Subcutaneous abdominal adipose tissue (tissue), 5 donors: ENCODE measurements around the gene PXYLP1.

Experiments used
- H3K27ac ChIP-seq: one replicate; pipeline ENCODE4 v1.7.0; 2013; ENCODE audit warnings: low read depth, mild to moderate bottlenecking, inconsistent platforms, low read length, moderate library complexity
- H3K27me3 ChIP-seq, 5 donors: one replicate each; pipeline ENCODE4 v1.7.0; 2013; ENCODE audit warnings: low read length in 5 of 5, inconsistent platforms in 1 of 5; ENCODE audit not compliant: control insufficient read depth in 5 of 5, insufficient read depth in 4 of 5
- H3K36me3 ChIP-seq, 5 donors: one replicate each; pipeline ENCODE4 v1.7.0; 2013; ENCODE audit warnings: low read length in 5 of 5; ENCODE audit not compliant: control insufficient read depth in 5 of 5, insufficient read depth in 5 of 5
- H3K4me1 ChIP-seq, 5 donors: one replicate each; pipeline ENCODE4 v1.7.0; 2013; ENCODE audit warnings: low read length in 5 of 5, mild to moderate bottlenecking in 3 of 5, moderate library complexity in 1 of 5; ENCODE audit not compliant: control insufficient read depth in 5 of 5, insufficient read depth in 5 of 5
- H3K4me3 ChIP-seq, 5 donors: one replicate each; pipeline ENCODE4 v1.7.0; 2013; ENCODE audit warnings: low read length in 5 of 5, low read depth in 1 of 5
- H3K9ac ChIP-seq, 5 donors: one replicate each; pipeline ENCODE4 v1.7.0; 2013; ENCODE audit warnings: low read length in 5 of 5, mild to moderate bottlenecking in 4 of 5, moderate library complexity in 3 of 5
- H3K9me3 ChIP-seq, 5 donors: one replicate each; pipeline ENCODE4 v1.7.0; 2013; ENCODE audit warnings: low read length in 5 of 5; ENCODE audit not compliant: control insufficient read depth in 5 of 5
- donor health status: healthy.
- donor health status: healthy.
- donor health status: healthy.
- donor health status: healthy.
- donor health status: healthy.

The PXYLP1 gene

GRCh38 chr3:141275973-141276372, 44.3 kb downstream of the PXYLP1 start:
- H3K4me1 ChIP-seq: peaks cover 0 to 20% (median 18%) of the 10 kb centered on the region in 5 donors
- no peak overlapping the region for H3K4me3 ChIP-seq
- H3K27ac ChIP-seq: no peak overlapping the region
- H3K27me3 ChIP-seq: no peaks in the 10 kb centered on the region
- H3K9me3 ChIP-seq: no peaks in the 10 kb centered on the region
- H3K36me3 ChIP-seq: peaks cover 0 to 4% (median 0%) of the 10 kb centered on the region in 5 donors
- no peak overlapping the region for H3K9ac ChIP-seq

GRCh38 chr3:141276398-141276797, 44.8 kb downstream of the PXYLP1 start:
- Histone ChIP-seq H3K4me3 (no peak overlapping the region), H3K4me1 (peaks cover 0 to 20% (median 18%) of the 10 kb centered on the region in 5 donors), H3K9me3 (no peaks in the 10 kb centered on the region), H3K27me3 (no peaks in the 10 kb centered on the region), H3K27ac (no peak overlapping the region), H3K36me3 (peaks cover 0 to 4% (median 0%) of the 10 kb centered on the region in 5 donors), H3K9ac (no peak overlapping the region)

GRCh38 chr3:141277451-141277850, 45.8 kb downstream of the PXYLP1 start:
- Histone ChIP-seq H3K4me1 (peaks cover 0 to 20% (median 18%) of the 10 kb centered on the region in 5 donors), H3K27ac (no peak overlapping the region), H3K36me3 (peaks cover 0 to 4% (median 0%) of the 10 kb centered on the region in 5 donors), H3K9ac (no peak overlapping the region), H3K27me3 (no peaks in the 10 kb centered on the region), H3K9me3 (no peaks in the 10 kb centered on the region), H3K4me3 (no peak overlapping the region)

- Histone ChIP-seq H3K36me3 (peaks cover 0 to 4% (median 0%) of the 10 kb centered on the region in 5 donors), H3K27ac (no peak overlapping the region), H3K27me3 (no peaks in the 10 kb centered on the region), H3K4me3 (no peak overlapping the region), H3K9me3 (no peaks in the 10 kb centered on the region), H3K4me1 (peaks cover 0 to 20% (median 18%) of the 10 kb centered on the region in 5 donors), H3K9ac (no peak overlapping the region)
Measured at GRCh38 chr3:141278196-141279076, 46.8 kb downstream of the PXYLP1 start.

GRCh38 chr3:141279077-141279967, 47.7 kb downstream of the PXYLP1 start:
- Histone ChIP-seq H3K36me3 (peaks cover 0 to 4% (median 0%) of the 10 kb centered on the region in 5 donors), H3K9ac (no peak overlapping the region), H3K4me1 (peaks cover 0 to 20% (median 18%) of the 10 kb centered on the region in 5 donors), H3K4me3 (no peak overlapping the region), H3K27me3 (no peaks in the 10 kb centered on the region), H3K9me3 (no peaks in the 10 kb centered on the region), H3K27ac (no peak overlapping the region)

GRCh38 chr3:141280086-141280485, 48.5 kb downstream of the PXYLP1 start:
- no peak overlapping the region for H3K4me3 ChIP-seq
- H3K9me3 ChIP-seq: no peaks in the 10 kb centered on the region
- H3K9ac ChIP-seq: no peak overlapping the region
- peaks cover 0 to 20% (median 18%) of the 10 kb centered on the region in 5 donors for H3K4me1 ChIP-seq
- peaks cover 0 to 4% (median 0%) of the 10 kb centered on the region in 5 donors for H3K36me3 ChIP-seq
- no peaks in the 10 kb centered on the region for H3K27me3 ChIP-seq
- H3K27ac ChIP-seq: no peak overlapping the region

GRCh38 chr3:141280690-141281089, 49.1 kb downstream of the PXYLP1 start:
- Histone ChIP-seq H3K9me3 (no peaks in the 10 kb centered on the region), H3K27me3 (no peaks in the 10 kb centered on the region), H3K4me1 (peaks cover 0 to 20% (median 18%) of the 10 kb centered on the region in 5 donors), H3K36me3 (peaks cover 0 to 4% (median 0%) of the 10 kb centered on the region in 5 donors), H3K4me3 (no peak overlapping the region), H3K27ac (no peak overlapping the region), H3K9ac (no peak overlapping the region)

GRCh38 chr3:141285570-141285969, 53.9 kb downstream of the PXYLP1 start:
- H3K9me3 ChIP-seq: no peaks in the 10 kb centered on the region
- H3K9ac ChIP-seq: no peak overlapping the region
- peaks cover 0 to 14% (median 0%) of the 10 kb centered on the region in 5 donors for H3K36me3 ChIP-seq
- H3K4me3 ChIP-seq: no peak overlapping the region
- no peaks in the 10 kb centered on the region for H3K27me3 ChIP-seq
- H3K27ac ChIP-seq: no peak overlapping the region
- no peaks in the 10 kb centered on the region for H3K4me1 ChIP-seq

GRCh38 chr3:141286856-141287255, 55.2 kb downstream of the PXYLP1 start:
- peaks cover 0 to 14% (median 0%) of the 10 kb centered on the region in 5 donors for H3K36me3 ChIP-seq
- no peak overlapping the region for H3K27ac ChIP-seq
- no peaks in the 10 kb centered on the region for H3K27me3 ChIP-seq
- H3K9me3 ChIP-seq: no peaks in the 10 kb centered on the region
- H3K4me1 ChIP-seq: peaks cover 0 to 2% (median 0%) of the 10 kb centered on the region in 5 donors
- H3K9ac ChIP-seq: no peak overlapping the region
- no peak overlapping the region for H3K4me3 ChIP-seq
